ENCODE data around the gene PTPRB.

The PTPRB gene

DNA sequence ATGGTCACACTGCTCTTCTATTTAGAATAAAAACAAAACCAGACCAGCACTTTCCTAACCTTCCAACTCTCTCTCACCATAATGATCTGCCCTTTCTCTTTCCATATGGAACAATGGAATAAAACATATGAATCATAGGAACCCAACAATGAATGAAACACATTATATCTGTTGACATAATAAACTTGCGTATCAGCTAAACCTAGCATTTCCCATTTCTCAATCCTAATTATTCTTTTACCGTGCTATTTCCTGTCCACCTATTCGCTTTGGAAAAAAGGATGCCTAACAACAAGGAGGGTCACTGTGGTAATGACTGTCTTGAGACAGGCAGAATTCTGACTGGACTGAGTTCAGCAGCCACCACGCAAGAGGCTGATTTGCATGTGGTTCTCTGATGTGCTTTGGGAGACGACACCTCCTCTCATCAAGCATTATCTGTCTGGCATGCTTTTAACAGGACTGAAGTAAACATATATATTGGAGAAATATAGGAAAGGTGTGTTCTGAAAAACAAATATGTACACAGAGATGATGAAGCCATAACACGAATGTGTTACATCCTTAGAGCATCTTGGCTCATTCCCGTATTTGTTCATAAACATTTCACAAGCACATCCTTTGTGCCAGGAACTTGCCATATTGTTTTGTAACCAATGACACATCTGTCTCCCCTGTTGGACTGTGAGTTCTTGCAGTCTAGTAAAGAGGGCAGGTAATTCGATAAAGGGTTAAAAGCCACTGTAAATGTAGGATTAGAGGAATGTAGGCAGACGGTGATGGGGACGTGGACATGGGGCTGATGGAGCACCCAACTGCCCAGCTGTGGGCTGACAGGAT, 87.7 kb downstream of the PTPRB start:
- Histone ChIP-seq H3K27ac (ENCODE audit: low read depth, low read length) (no peak overlapping the region), H3K9me3 (ENCODE audit: insufficient read depth, low read length) (no peaks in the 10 kb centered on the region), H3F3A (ENCODE audit: insufficient read depth) (no peaks in the 10 kb centered on the region), H3K79me2 (ENCODE audit: insufficient read depth, low read length) (no peaks in the 10 kb centered on the region), H3K27me3 (ENCODE audit: low read length) (no peaks in the 10 kb centered on the region), H3K4me2 (ENCODE audit: low read depth, low read length, poor library complexity, severe bottlenecking) (no peak overlapping the region), H3K36me3 (ENCODE audit: low read length) (no peaks in the 10 kb centered on the region), H2AFZ (ENCODE audit: low read depth, low read length, severe bottlenecking) (no peak overlapping the region), H3K4me3 (ENCODE audit: insufficient read depth, low read length, poor library complexity, severe bottlenecking) (no peak overlapping the region), H3K9me2 (replicated peaks; ENCODE audit: insufficient read depth, low read length) (no peaks in the 10 kb centered on the region), H3K9ac (ENCODE audit: low read length) (no peak overlapping the region), H4K20me1 (ENCODE audit: low read depth, low read length) (no peaks in the 10 kb centered on the region)
- TF ChIP-seq, protein P1, sequence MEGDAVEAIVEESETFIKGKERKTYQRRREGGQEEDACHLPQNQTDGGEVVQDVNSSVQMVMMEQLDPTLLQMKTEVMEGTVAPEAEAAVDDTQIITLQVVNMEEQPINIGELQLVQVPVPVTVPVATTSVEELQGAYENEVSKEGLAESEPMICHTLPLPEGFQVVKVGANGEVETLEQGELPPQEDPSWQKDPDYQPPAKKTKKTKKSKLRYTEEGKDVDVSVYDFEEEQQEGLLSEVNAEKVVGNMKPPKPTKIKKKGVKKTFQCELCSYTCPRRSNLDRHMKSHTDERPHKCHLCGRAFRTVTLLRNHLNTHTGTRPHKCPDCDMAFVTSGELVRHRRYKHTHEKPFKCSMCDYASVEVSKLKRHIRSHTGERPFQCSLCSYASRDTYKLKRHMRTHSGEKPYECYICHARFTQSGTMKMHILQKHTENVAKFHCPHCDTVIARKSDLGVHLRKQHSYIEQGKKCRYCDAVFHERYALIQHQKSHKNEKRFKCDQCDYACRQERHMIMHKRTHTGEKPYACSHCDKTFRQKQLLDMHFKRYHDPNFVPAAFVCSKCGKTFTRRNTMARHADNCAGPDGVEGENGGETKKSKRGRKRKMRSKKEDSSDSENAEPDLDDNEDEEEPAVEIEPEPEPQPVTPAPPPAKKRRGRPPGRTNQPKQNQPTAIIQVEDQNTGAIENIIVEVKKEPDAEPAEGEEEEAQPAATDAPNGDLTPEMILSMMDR (IDR thresholded peaks at IDR 0.05; ENCODE audit: insufficient read depth, low read length, poor library complexity, severe bottlenecking) = no peak
- TF ChIP-seq EZH2phosphoT487 (conservative IDR thresholded peaks at IDR 0.05; ENCODE audit: low read length) = no peak

GRCh38 chr12:70543444-70543843, 93.8 kb downstream of the PTPRB start:
- no peak overlapping the region for H3K9ac ChIP-seq (ENCODE audit: low read length)

GRCh38 chr12:70540996-70541395, 96.2 kb downstream of the PTPRB start:
- Histone ChIP-seq H3K36me3 (ENCODE audit: low read length) (no peaks in the 10 kb centered on the region), H2AFZ (ENCODE audit: low read depth, low read length, severe bottlenecking) (no peak overlapping the region), H3K4me2 (ENCODE audit: low read depth, low read length, poor library complexity, severe bottlenecking) (no peak overlapping the region), H4K20me1 (ENCODE audit: low read depth, low read length) (no peaks in the 10 kb centered on the region), H3K9me3 (ENCODE audit: insufficient read depth, low read length) (no peaks in the 10 kb centered on the region), H3K27me3 (ENCODE audit: low read length) (no peaks in the 10 kb centered on the region), H3K27ac (ENCODE audit: low read depth, low read length) (no peak overlapping the region), H3K79me2 (ENCODE audit: insufficient read depth, low read length) (no peaks in the 10 kb centered on the region), H3F3A (ENCODE audit: insufficient read depth) (no peaks in the 10 kb centered on the region), H3K9ac (ENCODE audit: low read length) (no peak overlapping the region), H3K9me2 (replicated peaks; ENCODE audit: insufficient read depth, low read length) (no peaks in the 10 kb centered on the region), H3K4me3 (ENCODE audit: insufficient read depth, low read length, poor library complexity, severe bottlenecking) (no peak overlapping the region)
- TF ChIP-seq, protein P1 (IDR thresholded peaks at IDR 0.05; ENCODE audit: insufficient read depth, low read length, poor library complexity, severe bottlenecking) = no peak
- TF ChIP-seq EZH2phosphoT487 (conservative IDR thresholded peaks at IDR 0.05; ENCODE audit: low read length) = no peak

More at GRCh38 chr12:70543444-70543843, 93.8 kb downstream of the PTPRB start:
- Histone ChIP-seq H3K36me3 (ENCODE audit: low read length) (no peaks in the 10 kb centered on the region), H3K9me3 (ENCODE audit: insufficient read depth, low read length) (no peaks in the 10 kb centered on the region), H2AFZ (ENCODE audit: low read depth, low read length, severe bottlenecking) (no peak overlapping the region), H3K4me2 (ENCODE audit: low read depth, low read length, poor library complexity, severe bottlenecking) (no peak overlapping the region), H3K27ac (ENCODE audit: low read depth, low read length) (no peak overlapping the region), H3F3A (ENCODE audit: insufficient read depth) (no peaks in the 10 kb centered on the region), H3K79me2 (ENCODE audit: insufficient read depth, low read length) (no peaks in the 10 kb centered on the region), H3K4me3 (ENCODE audit: insufficient read depth, low read length, poor library complexity, severe bottlenecking) (no peak overlapping the region), H3K27me3 (ENCODE audit: low read length) (no peaks in the 10 kb centered on the region), H3K9me2 (replicated peaks; ENCODE audit: insufficient read depth, low read length) (no peaks in the 10 kb centered on the region), H4K20me1 (ENCODE audit: low read depth, low read length) (no peaks in the 10 kb centered on the region)
- TF ChIP-seq, protein P1 (IDR thresholded peaks at IDR 0.05; ENCODE audit: insufficient read depth, low read length, poor library complexity, severe bottlenecking) = no peak
- TF ChIP-seq EZH2phosphoT487 (conservative IDR thresholded peaks at IDR 0.05; ENCODE audit: low read length) = no peak
